Urinary bladder (tissue), 4 donors: ENCODE results near the gene NIN. TPM values are rescaled to one million over a fixed set of nuclear protein-coding genes. Genes with fewer than 3 reads are reported as not detected.

Experiments used
- DNase-seq: peaks from one replicate; pipeline ENCODE4 v3.0.0-alpha.2; 2015; ENCODE audit errors: extremely low spot score
- H3K27ac ChIP-seq: one replicate; pipeline ENCODE4 v1.5.1; 2013; ENCODE audit warnings: low read depth, mild to moderate bottlenecking, moderate library complexity
- H3K36me3 ChIP-seq: one replicate; pipeline ENCODE4 v1.6.1; 2013; ENCODE audit warnings: mild to moderate bottlenecking, moderate library complexity; ENCODE audit not compliant: insufficient read depth
- H3K4me1 ChIP-seq: one replicate; pipeline ENCODE4 v1.6.1; 2013; ENCODE audit warnings: mild to moderate bottlenecking, moderate library complexity; ENCODE audit not compliant: insufficient read depth
- H3K4me3 ChIP-seq: one replicate; pipeline ENCODE4 v1.5.1; 2013; ENCODE audit warnings: low read depth, low read length
- WGBS: extraction: QIAGEN DNeasy Blood & Tissue Kit; methylation state at CpG from one replicate; pipeline ENCODE4 v1.1.7; 2013; 5-methylcytosine and 5-hydroxymethylcytosine counted together
- polyA plus RNA-seq: library from polyadenylated mRNA; stranded (reverse); fragments of 200-250 nt; gene quantifications from one replicate; pipeline ENCODE4 v1.2.3, GENCODE V29; 2013
- total RNA-seq: library from RNA; depleted of rRNA; stranded (reverse); fragments of >200 nt; gene quantifications from one replicate; pipeline ENCODE4 v1.2.3, GENCODE V29; 2014
- donor health status: healthy with polysubstance abuse.
- donor health status: healthy.

Gene NIN
- total and polyA plus RNA-seq, 2 donors, result 11.3 to 46.8 TPM

GRCh38 chr14:50832935-50833630 lies 2.1 kb upstream of the NIN start:
- 55% methylated on average over 6 of the region's 6 CpGs for WGBS
- Histone ChIP-seq H3K4me3 (no peak overlapping the region), H3K4me1 (no peaks in the 10 kb centered on the region), H3K27ac (no peak overlapping the region), H3K36me3 (no peaks in the 10 kb centered on the region)
- no peak for DNase-seq

- no peaks in the 10 kb centered on the region for H3K36me3 ChIP-seq
- peak overlapping the region; percentile 93 for H3K4me3 ChIP-seq
- 11% methylated on average over 10 of the region's 10 CpGs for WGBS
- H3K4me1 ChIP-seq, result no peaks in the 10 kb centered on the region
- DNase-seq, result no peak
- no peak overlapping the region for H3K27ac ChIP-seq
These were observed 785 bp upstream of the NIN start for GRCh38 chr14:50831726-50832168.

DNA sequence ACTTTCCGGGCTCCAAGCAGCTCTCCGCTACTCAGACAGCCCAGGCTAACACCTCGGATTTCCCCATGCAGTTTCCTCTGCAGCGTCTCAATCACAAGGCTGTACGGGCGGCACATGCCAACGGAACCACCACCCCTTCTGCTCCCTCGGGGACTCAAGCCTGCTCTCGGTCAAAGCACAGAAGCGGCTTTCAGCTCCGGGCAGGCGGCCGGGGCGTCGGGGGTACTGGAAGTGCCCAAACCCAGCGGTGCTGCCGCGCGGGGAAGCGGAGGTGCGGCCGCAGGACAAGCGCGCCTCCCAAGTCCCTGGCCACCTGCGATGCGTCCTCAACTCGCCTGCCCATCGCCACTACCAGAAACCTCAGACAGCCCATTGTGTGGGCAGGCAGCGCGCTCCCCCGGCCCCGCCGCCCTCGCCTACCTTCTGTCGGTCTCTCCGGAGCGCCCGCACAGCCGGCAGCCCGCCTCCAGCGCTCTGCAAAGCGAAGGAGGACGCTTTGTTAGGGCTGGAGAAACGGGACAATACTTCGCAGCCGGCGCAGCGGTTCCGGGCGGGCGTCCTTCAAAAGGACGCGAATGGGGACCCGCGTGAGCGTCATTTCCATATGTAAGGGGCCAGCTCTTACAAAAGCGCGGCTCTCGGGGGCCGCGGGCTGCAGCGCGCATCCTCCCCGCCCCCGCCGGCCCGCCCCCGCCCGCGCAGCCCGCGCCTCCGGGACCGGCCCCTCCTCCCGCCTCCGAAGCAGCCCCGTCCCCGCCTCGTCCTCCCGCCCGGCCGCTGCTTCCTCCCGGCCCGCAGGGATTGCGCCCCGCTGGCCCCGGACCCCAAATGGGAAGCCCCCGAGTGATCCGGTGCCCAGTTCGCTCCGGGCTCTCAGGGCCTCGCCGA lies 674 bp downstream of the NIN start:
- Histone ChIP-seq H3K4me1 (no peaks in the 10 kb centered on the region), H3K36me3 (no peaks in the 10 kb centered on the region), H3K27ac (peak overlapping the region; percentile 83), H3K4me3 (peak overlapping the region; percentile 93)
- DNase-seq, result no peak
- under 1% methylated on average over 93 of the region's 93 CpGs for WGBS

- no peak for DNase-seq
- WGBS, result 28% methylated on average over 14 of the region's 14 CpGs
- Histone ChIP-seq H3K27ac (no peak overlapping the region), H3K36me3 (no peaks in the 10 kb centered on the region), H3K4me3 (peak overlapping the region; percentile 93), H3K4me1 (no peaks in the 10 kb centered on the region)
These were observed 1.4 kb downstream of the NIN start for GRCh38 chr14:50829489-50830043.

GRCh38 chr14:50828721-50829488 lies 2.1 kb downstream of the NIN start:
- 74% methylated on average over 10 of the region's 10 CpGs for WGBS
- no peak for DNase-seq
- no peaks in the 10 kb centered on the region for H3K36me3 ChIP-seq
- H3K4me1 ChIP-seq, result no peaks in the 10 kb centered on the region
- peak overlapping the region; percentile 93 for H3K4me3 ChIP-seq
- H3K27ac ChIP-seq, result no peak overlapping the region

- H3K36me3 ChIP-seq, result no peaks in the 10 kb centered on the region
- H3K27ac ChIP-seq, result no peak overlapping the region
- no peak for DNase-seq
- H3K4me1 ChIP-seq, result no peaks in the 10 kb centered on the region
- WGBS, result 97% methylated on average over 8 of the region's 8 CpGs
- H3K4me3 ChIP-seq, result no peak overlapping the region
These were observed 4.3 kb downstream of the NIN start for GRCh38 chr14:50826681-50827080.

DNA sequence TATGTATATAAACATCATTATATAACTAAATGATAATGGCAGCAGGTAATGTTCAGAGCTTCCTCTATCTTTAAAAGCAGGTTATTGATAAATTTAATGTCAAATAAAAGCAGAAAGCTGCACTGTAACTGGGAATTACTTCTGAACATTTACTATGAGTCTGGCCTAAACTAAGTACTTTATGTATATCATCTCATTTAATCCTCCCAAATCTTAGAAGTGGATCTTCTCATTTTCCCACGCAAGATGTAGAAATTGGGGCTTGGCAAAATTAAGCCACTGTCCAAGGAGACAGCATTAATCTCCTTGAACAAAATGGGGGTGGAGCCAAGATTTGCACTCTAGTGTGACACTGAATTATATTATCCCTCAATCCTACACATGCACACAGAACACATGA lies 5.7 kb downstream of the NIN start:
- H3K36me3 ChIP-seq, result no peaks in the 10 kb centered on the region
- WGBS, result 97% methylated on average over 1 of the region's 1 CpG
- no peak for DNase-seq
- no peak overlapping the region for H3K27ac ChIP-seq
- H3K4me1 ChIP-seq, result no peaks in the 10 kb centered on the region
- H3K4me3 ChIP-seq, result no peak overlapping the region

- Histone ChIP-seq H3K36me3 (no peaks in the 10 kb centered on the region), H3K4me1 (no peaks in the 10 kb centered on the region), H3K4me3 (no peak overlapping the region), H3K27ac (peak overlapping the region; percentile 51)
- WGBS, result 71% methylated on average over 10 of the region's 10 CpGs
- no peak for DNase-seq
These were observed 7.0 kb downstream of the NIN start for GRCh38 chr14:50823762-50824636.

DNA sequence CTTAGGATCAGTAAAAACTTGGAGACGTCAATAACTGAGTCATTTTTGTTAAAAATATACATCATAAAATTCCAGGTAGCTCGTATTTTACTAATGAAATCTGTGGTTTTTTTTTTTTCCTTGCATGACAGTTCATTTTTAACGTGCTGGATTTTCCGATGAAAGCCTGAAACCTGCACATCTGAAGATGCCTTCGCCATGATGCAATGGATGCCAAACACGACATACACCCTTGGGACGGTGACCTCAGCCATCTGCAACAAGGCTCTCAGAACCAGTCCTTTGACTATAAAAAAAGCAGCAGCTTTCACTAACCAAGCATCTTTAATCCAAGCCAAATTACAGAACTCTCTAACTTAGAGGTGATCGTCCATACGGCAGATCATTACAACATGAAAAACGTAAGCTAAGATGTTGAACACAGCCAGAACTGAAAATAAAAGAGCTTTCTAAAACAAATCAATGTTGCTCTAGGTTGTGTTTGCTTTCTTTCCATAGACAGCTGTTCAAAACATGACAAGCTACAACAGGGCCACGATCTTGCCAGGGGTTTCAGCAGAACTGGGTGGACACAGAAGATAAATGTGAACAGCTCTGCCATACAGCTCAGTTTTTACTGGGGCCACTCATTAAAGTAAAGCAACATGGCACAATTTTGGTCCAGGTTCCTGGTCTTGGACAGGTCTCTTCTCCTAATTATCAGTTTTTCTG lies 7.8 kb downstream of the NIN start:
- 55% methylated on average over 11 of the region's 11 CpGs for WGBS
- Histone ChIP-seq H3K36me3 (no peaks in the 10 kb centered on the region), H3K4me1 (no peaks in the 10 kb centered on the region), H3K27ac (no peak overlapping the region), H3K4me3 (no peak overlapping the region)
- no peak for DNase-seq

DNA sequence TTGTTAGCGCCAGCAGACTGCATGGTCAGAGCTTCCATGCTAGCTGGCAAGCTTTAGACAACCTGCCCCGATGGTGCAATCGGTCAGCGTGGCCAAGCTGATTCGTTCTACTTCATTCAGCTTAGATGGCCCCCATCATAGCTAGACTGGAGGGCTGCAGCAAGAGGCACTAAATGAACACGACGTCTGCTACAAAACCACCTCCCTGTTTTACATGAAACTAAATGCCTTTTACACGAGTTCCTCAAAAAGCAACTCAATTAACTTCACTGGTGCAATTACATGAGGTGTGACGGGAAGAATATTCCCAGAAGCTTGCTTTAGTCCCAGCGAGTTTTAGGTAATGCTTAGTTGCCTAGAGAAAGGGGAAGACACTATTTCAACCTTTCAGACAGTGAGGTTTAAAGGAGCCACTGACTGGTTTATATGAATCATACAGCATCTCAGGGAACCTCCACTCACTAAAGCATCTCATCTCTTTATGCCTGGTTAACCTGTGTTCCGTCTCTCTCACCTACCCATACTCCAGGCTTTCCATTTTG lies 8.4 kb downstream of the NIN start:
- no peak overlapping the region for H3K27ac ChIP-seq
- no peaks in the 10 kb centered on the region for H3K4me1 ChIP-seq
- DNase-seq, result no peak
- H3K4me3 ChIP-seq, result no peak overlapping the region
- no peaks in the 10 kb centered on the region for H3K36me3 ChIP-seq
- WGBS, result 82% methylated on average over 11 of the region's 11 CpGs

- H3K36me3 ChIP-seq, result no peaks in the 10 kb centered on the region
- H3K27ac ChIP-seq, result no peak overlapping the region
- WGBS, result 69% methylated on average over 13 of the region's 13 CpGs
- DNase-seq, result no peak
- no peak overlapping the region for H3K4me3 ChIP-seq
- H3K4me1 ChIP-seq, result no peaks in the 10 kb centered on the region
These were observed 9.2 kb downstream of the NIN start for GRCh38 chr14:50821510-50822464.
